Loucy (cell line): ENCODE results near the gene PRPF18.

Experiments
- EZH2phosphoT487 ChIP-seq: fragments of 200-600 bp; IDR thresholded peaks from 2 replicates; pipeline ENCODE4 v1.6.1; 2018; ENCODE audit warnings: antibody characterized with exemption, mild to moderate bottlenecking, moderate library complexity, borderline replicate concordance
- TF ChIP-seq, protein P1 (sequence below): fragments of 200-600 bp; sonication (generic); conservative IDR thresholded peaks from 2 replicates; pipeline ENCODE4 v1.5.1; 2014; ENCODE audit warnings: mild to moderate bottlenecking, antibody characterized with exemption, low read length

DNA sequence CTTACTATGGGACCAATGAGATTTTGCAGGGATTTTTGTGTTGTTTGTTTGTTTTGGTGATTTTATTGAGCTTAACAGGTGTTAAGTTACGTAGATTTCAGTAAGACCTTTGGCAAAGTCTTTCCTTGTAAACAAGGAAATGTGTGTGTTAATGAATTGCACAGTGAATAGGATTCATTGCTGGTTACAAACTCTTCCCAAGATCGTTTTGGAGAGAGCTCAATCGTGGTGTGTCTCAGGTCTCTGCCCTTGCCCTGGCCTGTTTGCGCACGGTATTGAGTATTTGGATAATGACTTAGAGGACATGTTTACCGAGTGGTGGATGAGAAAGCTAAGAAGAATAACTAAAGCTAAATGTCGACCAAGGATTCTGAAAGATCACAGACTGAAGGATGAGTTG lies 41.9 kb downstream of the PRPF18 start:
- TF ChIP-seq, protein P1, sequence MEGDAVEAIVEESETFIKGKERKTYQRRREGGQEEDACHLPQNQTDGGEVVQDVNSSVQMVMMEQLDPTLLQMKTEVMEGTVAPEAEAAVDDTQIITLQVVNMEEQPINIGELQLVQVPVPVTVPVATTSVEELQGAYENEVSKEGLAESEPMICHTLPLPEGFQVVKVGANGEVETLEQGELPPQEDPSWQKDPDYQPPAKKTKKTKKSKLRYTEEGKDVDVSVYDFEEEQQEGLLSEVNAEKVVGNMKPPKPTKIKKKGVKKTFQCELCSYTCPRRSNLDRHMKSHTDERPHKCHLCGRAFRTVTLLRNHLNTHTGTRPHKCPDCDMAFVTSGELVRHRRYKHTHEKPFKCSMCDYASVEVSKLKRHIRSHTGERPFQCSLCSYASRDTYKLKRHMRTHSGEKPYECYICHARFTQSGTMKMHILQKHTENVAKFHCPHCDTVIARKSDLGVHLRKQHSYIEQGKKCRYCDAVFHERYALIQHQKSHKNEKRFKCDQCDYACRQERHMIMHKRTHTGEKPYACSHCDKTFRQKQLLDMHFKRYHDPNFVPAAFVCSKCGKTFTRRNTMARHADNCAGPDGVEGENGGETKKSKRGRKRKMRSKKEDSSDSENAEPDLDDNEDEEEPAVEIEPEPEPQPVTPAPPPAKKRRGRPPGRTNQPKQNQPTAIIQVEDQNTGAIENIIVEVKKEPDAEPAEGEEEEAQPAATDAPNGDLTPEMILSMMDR, result no peak
- TF ChIP-seq EZH2phosphoT487, result no peak
